Hepatocyte (in vitro differentiated cells): ENCODE data around the gene MLST8. TPM values are rescaled to one million over a fixed set of nuclear protein-coding genes. Genes with fewer than 3 reads are reported as not detected.
"Not testable (repeated sequence)": the region's sequence is repeated elsewhere in the genome, so short reads cannot be mapped to it uniquely, and the experiment has no call there.

Experiments
- DNase-seq: peaks from one replicate; pipeline ENCODE4 v3.0.0-alpha.2; 2016; ENCODE audit warnings: low spot score
- H2AFZ ChIP-seq: fragments of 200-600 bp; sonication (generic); 2 replicates; pipeline ENCODE4 v1.6.0; 2016; ENCODE audit warnings: antibody characterized with exemption, mild to moderate bottlenecking
- H3K27ac ChIP-seq: fragments of 200-600 bp; sonication (generic); 2 replicates; pipeline ENCODE4 v1.5.1; 2016; ENCODE audit warnings: mild to moderate bottlenecking
- H3K27me3 ChIP-seq: fragments of 200-600 bp; sonication (generic); 2 replicates; pipeline ENCODE4 v1.6.1; 2016
- H3K36me3 ChIP-seq: fragments of 200-600 bp; sonication (generic); replicated peaks from 2 replicates; pipeline ENCODE4 v1.5.1; 2016; ENCODE audit warnings: low read depth; ENCODE audit not compliant: insufficient read depth
- H3K4me1 ChIP-seq: fragments of 200-600 bp; sonication (generic); 2 replicates; pipeline ENCODE4 v1.5.1; 2016; ENCODE audit warnings: mild to moderate bottlenecking, moderate library complexity; ENCODE audit not compliant: insufficient read depth
- H3K4me2 ChIP-seq: fragments of 200-600 bp; sonication (generic); 2 replicates; pipeline ENCODE4 v1.6.0; 2016
- H3K4me3 ChIP-seq: fragments of 200-600 bp; sonication (generic); 2 replicates; pipeline ENCODE4 v1.5.1; 2016; ENCODE audit warnings: mild to moderate bottlenecking
- H3K79me2 ChIP-seq: fragments of 200-600 bp; sonication (generic); 2 replicates; pipeline ENCODE4 v1.6.0; 2017; ENCODE audit warnings: mild to moderate bottlenecking
- H3K9me2 ChIP-seq: fragments of 200-600 bp; sonication (generic); replicated peaks from 2 replicates; pipeline ENCODE4 v1.6.0; 2017; ENCODE audit warnings: mild to moderate bottlenecking; ENCODE audit not compliant: insufficient read depth
- H3K9me3 ChIP-seq: fragments of 200-600 bp; sonication (generic); 2 replicates; pipeline ENCODE4 v1.5.1; 2016; ENCODE audit warnings: low read depth, mild to moderate bottlenecking
- H4K20me1 ChIP-seq: fragments of 200-600 bp; sonication (generic); 2 replicates; pipeline ENCODE4 v1.6.0; 2016; ENCODE audit warnings: mild to moderate bottlenecking; ENCODE audit not compliant: insufficient read depth, poor library complexity, severe bottlenecking
- CTCF ChIP-seq: fragments of 200-600 bp; sonication (generic); IDR thresholded peaks from 2 replicates; pipeline ENCODE4 v1.5.1; 2016; ENCODE audit warnings: antibody characterized with exemption, mild to moderate bottlenecking; ENCODE audit not compliant: poor library complexity
- EZH2 ChIP-seq: fragments of 200-600 bp; sonication (generic); IDR thresholded peaks from 2 replicates; pipeline ENCODE4 v1.6.1; 2016; ENCODE audit warnings: antibody characterized with exemption, mild to moderate bottlenecking, borderline replicate concordance
- EZH2phosphoT487 ChIP-seq: fragments of 200-600 bp; sonication (generic); IDR thresholded peaks from one replicate; pipeline ENCODE4 v1.6.1; 2018; ENCODE audit warnings: antibody characterized with exemption, mild to moderate bottlenecking, low read depth, moderate library complexity; ENCODE audit not compliant: unreplicated experiment, severe bottlenecking
- WGBS: methylation state at CpG from one replicate; pipeline ENCODE4 v1.1.6; 2016; ENCODE audit warnings: low lambda C conversion rate; ENCODE audit errors: missing lambda C conversion rate; 5-methylcytosine and 5-hydroxymethylcytosine counted together
- polyA plus RNA-seq: library from polyadenylated mRNA; unstranded; fragments of >200 nt; fragmentation: Nextera tagmentation; extraction: Ambion mirVana; gene quantifications from 2 replicates; pipeline ENCODE4 v1.2.1, GENCODE V29; 2016
- total RNA-seq: library from RNA; depleted of rRNA; stranded (reverse); fragments of >200 nt; gene quantifications from 2 replicates; pipeline ENCODE4 v1.2.3, GENCODE V29; 2014

MLST8 gene
- total and polyA plus RNA-seq, 2 experiments from 2014 or later = 28.3 to 88.3 TPM

- Histone ChIP-seq H3K27ac (no peak overlapping the region), H3K4me2 (no peak overlapping the region), H4K20me1 (peaks cover 8% of the 10 kb centered on the region), H3K9me3 (no peaks in the 10 kb centered on the region), H2AFZ (no peak overlapping the region), H3K27me3 (no peaks in the 10 kb centered on the region), H3K4me1 (peaks cover 6% of the 10 kb centered on the region), H3K9me2 (no peaks in the 10 kb centered on the region), H3K4me3 (no peak overlapping the region), H3K79me2 (peaks cover 34% of the 10 kb centered on the region), H3K36me3 (no peaks in the 10 kb centered on the region)
- WGBS = 98% methylated on average over 12 of the region's 12 CpGs
- TF ChIP-seq EZH2 (no peak), CTCF (no peak)
- DNase-seq = no peak
These were observed 51.4 kb downstream of the MLST8 start for GRCh38 chr16:2256531-2257140.

- Histone ChIP-seq H3K79me2 (peaks cover 45% of the 10 kb centered on the region), H4K20me1 (peaks cover 19% of the 10 kb centered on the region), H3K4me1 (no peaks in the 10 kb centered on the region), H3K27ac (no peak overlapping the region), H3K9me3 (no peaks in the 10 kb centered on the region), H3K36me3 (no peaks in the 10 kb centered on the region), H2AFZ (no peak overlapping the region), H3K27me3 (no peaks in the 10 kb centered on the region), H3K4me2 (no peak overlapping the region), H3K9me2 (no peaks in the 10 kb centered on the region), H3K4me3 (no peak overlapping the region)
- TF ChIP-seq CTCF (no peak), EZH2phosphoT487 (no peak), EZH2 (no peak)
- no peak for DNase-seq
- WGBS = 94% methylated on average over 6 of the region's 6 CpGs
These were observed 52.5 kb downstream of the MLST8 start for GRCh38 chr16:2257726-2258125.

GRCh38 chr16:2258530-2258929 is 53.3 kb downstream of the MLST8 start:
- H3K79me2 ChIP-seq = peaks cover 53% of the 10 kb centered on the region
- H3K27me3 ChIP-seq, H2AFZ ChIP-seq, H3K4me3 ChIP-seq, DNase-seq, H3K27ac ChIP-seq, H3K4me1 ChIP-seq, H3K9me2 ChIP-seq, H3K9me3 ChIP-seq, H3K36me3 ChIP-seq, H3K4me2 ChIP-seq: not testable (repeated sequence)
- 96% methylated on average over 7 of the region's 7 CpGs for WGBS
- peaks cover 27% of the 10 kb centered on the region for H4K20me1 ChIP-seq

Other genes with a start within 250 kb of the MLST8 start
- 162 and 234 TPM in 2 replicates for gene NDUFB10, start 245.9 kb upstream of the MLST8 start, total RNA-seq
- gene NDUFB10, start 245.9 kb upstream of the MLST8 start, polyA plus RNA-seq = 244 and 251 TPM in 2 replicates
- 1,991 and 2,285 TPM in 2 replicates for gene RPS2, start 240.6 kb upstream of the MLST8 start, total RNA-seq
- gene RPS2, start 240.6 kb upstream of the MLST8 start, polyA plus RNA-seq = 1,449 and 1,663 TPM in 2 replicates
- not detected in 2 replicates for gene RNF151, start 238.6 kb upstream of the MLST8 start, total RNA-seq
- gene RNF151, start 238.6 kb upstream of the MLST8 start, polyA plus RNA-seq = not detected in 2 replicates
- gene TBL3, start 233.4 kb upstream of the MLST8 start, total RNA-seq = 19.9 and 24.2 TPM in 2 replicates
- gene TBL3, start 233.4 kb upstream of the MLST8 start, polyA plus RNA-seq = 48.5 and 56.3 TPM in 2 replicates
- 2.3 and 5.1 TPM in 2 replicates for gene NOXO1, start 224.0 kb upstream of the MLST8 start, total RNA-seq
- gene NOXO1, start 224.0 kb upstream of the MLST8 start, polyA plus RNA-seq = 5.4 and 6.0 TPM in 2 replicates
- 34.0 and 34.9 TPM in 2 replicates for gene GFER, start 221.3 kb upstream of the MLST8 start, total RNA-seq
- gene GFER, start 221.3 kb upstream of the MLST8 start, polyA plus RNA-seq = 44.0 and 56.8 TPM in 2 replicates
- gene SYNGR3, start 215.5 kb upstream of the MLST8 start, total RNA-seq = 1.4 and 2.2 TPM in 2 replicates
- 1.5 and 2.5 TPM in 2 replicates for gene SYNGR3, start 215.5 kb upstream of the MLST8 start, polyA plus RNA-seq
- gene ZNF598, start 195.6 kb upstream of the MLST8 start, total RNA-seq = 22.8 and 42.6 TPM in 2 replicates
- 29.5 and 36.8 TPM in 2 replicates for gene ZNF598, start 195.6 kb upstream of the MLST8 start, polyA plus RNA-seq
- gene NPW, start 185.7 kb upstream of the MLST8 start, total RNA-seq = 2.7 and 4.1 TPM in 2 replicates
- 45.2 and 57.6 TPM in 2 replicates for gene NPW, start 185.7 kb upstream of the MLST8 start, polyA plus RNA-seq
- gene NHERF2, start 178.6 kb upstream of the MLST8 start, total RNA-seq = 25.9 and 29.6 TPM in 2 replicates
- 37.7 and 43.8 TPM in 2 replicates for gene NHERF2, start 178.6 kb upstream of the MLST8 start, polyA plus RNA-seq
- 19.6 and 20.2 TPM in 2 replicates for gene NTHL1, start 157.6 kb upstream of the MLST8 start, total RNA-seq
- 23.4 and 28.5 TPM in 2 replicates for gene NTHL1, start 157.6 kb upstream of the MLST8 start, polyA plus RNA-seq
- 39.5 and 41.8 TPM in 2 replicates for gene TSC2, start 157.5 kb upstream of the MLST8 start, total RNA-seq
- gene TSC2, start 157.5 kb upstream of the MLST8 start, polyA plus RNA-seq = 78.7 and 113 TPM in 2 replicates
- gene PKD1, start 69.6 kb upstream of the MLST8 start, total RNA-seq = 40.2 and 60.6 TPM in 2 replicates
- gene PKD1, start 69.6 kb upstream of the MLST8 start, polyA plus RNA-seq = 35.9 and 49.3 TPM in 2 replicates
- gene RAB26, start 56.8 kb upstream of the MLST8 start, total RNA-seq = 4.1 and 8.3 TPM in 2 replicates
- gene RAB26, start 56.8 kb upstream of the MLST8 start, polyA plus RNA-seq = 11.3 and 15.0 TPM in 2 replicates
- 55.1 and 73.4 TPM in 2 replicates for gene TRAF7, start 49.7 kb upstream of the MLST8 start, total RNA-seq
- gene TRAF7, start 49.7 kb upstream of the MLST8 start, polyA plus RNA-seq = 30.0 and 37.4 TPM in 2 replicates
- gene CASKIN1, start 8.8 kb upstream of the MLST8 start, total RNA-seq = 0.47 and 0.80 TPM in 2 replicates
- gene CASKIN1, start 8.8 kb upstream of the MLST8 start, polyA plus RNA-seq = 1.7 TPM in 2 replicates
- gene BRICD5, start 5.4 kb downstream of the MLST8 start, total RNA-seq = 3.3 and 9.9 TPM in 2 replicates
- 6.2 and 14.8 TPM in 2 replicates for gene BRICD5, start 5.4 kb downstream of the MLST8 start, polyA plus RNA-seq
- gene PGP, start 9.4 kb downstream of the MLST8 start, total RNA-seq = 20.6 and 24.8 TPM in 2 replicates
- 34.2 and 38.0 TPM in 2 replicates for gene PGP, start 9.4 kb downstream of the MLST8 start, polyA plus RNA-seq
- 18.1 and 19.7 TPM in 2 replicates for gene E4F1, start 18.1 kb downstream of the MLST8 start, total RNA-seq
- 15.5 and 28.4 TPM in 2 replicates for gene E4F1, start 18.1 kb downstream of the MLST8 start, polyA plus RNA-seq
- gene DNASE1L2, start 31.0 kb downstream of the MLST8 start, total RNA-seq = 0.23 and 0.64 TPM in 2 replicates
- 0.27 and 0.80 TPM in 2 replicates for gene DNASE1L2, start 31.0 kb downstream of the MLST8 start, polyA plus RNA-seq
- gene ECI1, start 46.1 kb downstream of the MLST8 start, total RNA-seq = 59.9 and 71.4 TPM in 2 replicates
- gene ECI1, start 46.1 kb downstream of the MLST8 start, polyA plus RNA-seq = 133 and 156 TPM in 2 replicates
- 107 and 128 TPM in 2 replicates for gene RNPS1, start 62.7 kb downstream of the MLST8 start, total RNA-seq
- gene RNPS1, start 62.7 kb downstream of the MLST8 start, polyA plus RNA-seq = 198 and 211 TPM in 2 replicates
- gene ABCA3, start 135.3 kb downstream of the MLST8 start, total RNA-seq = 1.5 and 1.8 TPM in 2 replicates
- gene ABCA3, start 135.3 kb downstream of the MLST8 start, polyA plus RNA-seq = 0.94 and 4.9 TPM in 2 replicates
- gene CCNF, start 224.0 kb downstream of the MLST8 start, total RNA-seq = 4.7 TPM in 2 replicates
- 4.3 and 6.5 TPM in 2 replicates for gene CCNF, start 224.0 kb downstream of the MLST8 start, polyA plus RNA-seq